Fibroblast of skin of back (primary cell): ENCODE results near the gene MAP1LC3B.

Experiments used
- DNase-seq: peaks from one replicate; pipeline ENCODE4 v3.0.0-alpha.2; 2013

MAP1LC3B gene

GRCh38 chr16:87410530-87410929 lies 18.4 kb downstream of the MAP1LC3B start:
- DNase-seq, result no peak

- DNase-seq, result no peak
These were observed 18.8 kb downstream of the MAP1LC3B start for GRCh38 chr16:87410968-87411367.

GRCh38 chr16:87411375-87412271 lies 19.5 kb downstream of the MAP1LC3B start:
- DNase-seq, result no peak

- DNase-seq, result no peak
These were observed 20.3 kb downstream of the MAP1LC3B start for GRCh38 chr16:87412371-87412995.

GRCh38 chr16:87412996-87413421 lies 20.9 kb downstream of the MAP1LC3B start:
- no peak for DNase-seq

- no peak for DNase-seq
These were observed 22.1 kb downstream of the MAP1LC3B start for GRCh38 chr16:87414251-87414680.

- no peak for DNase-seq
These were observed 23.3 kb downstream of the MAP1LC3B start for GRCh38 chr16:87415441-87415840.

DNA sequence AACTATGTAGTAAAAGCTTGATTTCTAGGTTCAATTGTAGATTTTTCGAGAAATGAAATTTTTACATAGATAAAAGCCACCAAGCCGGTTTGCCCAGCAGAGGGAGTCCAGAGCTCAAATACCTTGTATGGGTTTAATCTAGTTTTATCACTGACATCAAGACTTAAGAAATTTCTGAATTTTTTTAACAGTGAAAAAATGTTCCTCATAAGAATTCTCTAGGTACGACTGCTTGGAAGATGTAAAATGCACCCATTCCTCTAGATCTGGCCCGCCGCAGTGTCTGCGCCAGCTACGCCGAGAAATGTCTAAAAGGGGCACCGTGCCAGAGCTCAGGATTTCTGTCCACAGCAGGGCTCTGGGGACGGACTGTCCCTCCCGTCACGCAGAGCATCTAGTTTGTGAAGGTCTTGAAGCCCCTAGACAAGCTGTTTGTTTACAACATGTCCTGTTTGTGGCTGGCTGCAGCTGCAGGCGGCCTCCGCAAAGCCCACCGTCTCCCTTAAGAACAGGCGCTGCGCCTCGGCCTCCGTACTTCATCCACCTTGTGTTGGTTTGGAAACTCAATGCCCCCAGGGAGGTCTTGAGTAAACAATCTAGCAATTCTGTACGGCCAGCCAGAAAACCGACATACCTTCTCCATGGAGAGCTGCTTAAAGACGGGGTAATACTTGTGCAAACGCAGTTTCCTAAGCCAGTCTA lies 24.8 kb downstream of the MAP1LC3B start:
- DNase-seq, result peak; percentile 58

GRCh38 chr16:87417528-87417910 lies 25.4 kb downstream of the MAP1LC3B start:
- no peak for DNase-seq

DNA sequence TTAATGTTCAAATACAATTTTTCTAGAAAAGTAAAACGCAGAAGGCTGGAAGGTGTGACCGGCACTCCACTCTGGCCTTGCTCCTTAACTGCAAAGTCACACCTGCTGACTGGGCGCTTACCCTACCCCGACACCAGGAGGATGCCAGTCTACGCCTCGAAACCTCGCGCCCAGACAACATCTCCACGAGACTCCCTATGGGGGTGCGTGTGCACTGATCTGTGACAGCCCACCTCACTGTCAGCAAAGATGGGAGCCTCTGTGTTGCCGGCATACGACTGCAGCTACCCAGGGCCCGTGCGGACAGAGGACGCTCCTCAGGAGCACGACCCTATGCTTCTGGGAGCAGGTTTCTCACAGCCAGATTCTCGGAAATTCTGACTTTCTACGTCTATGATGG lies 26.1 kb downstream of the MAP1LC3B start:
- DNase-seq, result no peak

DNA sequence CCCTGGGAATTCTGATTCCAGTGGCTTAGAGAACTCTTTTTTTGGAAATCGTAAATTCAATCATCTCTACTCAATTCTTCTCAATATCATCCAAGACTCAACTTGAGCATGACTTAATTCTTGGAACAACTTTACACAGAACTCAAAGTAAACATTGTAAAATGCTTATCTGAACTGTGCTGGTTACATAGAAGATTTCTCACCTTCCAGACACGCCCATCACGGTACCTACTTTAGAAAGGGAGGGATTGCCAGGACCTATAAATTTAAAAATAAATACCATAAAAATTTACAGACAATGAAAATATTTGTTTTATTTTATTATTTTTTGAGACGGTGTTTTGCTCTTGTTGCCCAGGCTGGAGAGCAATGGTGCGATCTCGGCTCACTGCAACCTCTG lies 26.5 kb downstream of the MAP1LC3B start:
- DNase-seq, result no peak

DNA sequence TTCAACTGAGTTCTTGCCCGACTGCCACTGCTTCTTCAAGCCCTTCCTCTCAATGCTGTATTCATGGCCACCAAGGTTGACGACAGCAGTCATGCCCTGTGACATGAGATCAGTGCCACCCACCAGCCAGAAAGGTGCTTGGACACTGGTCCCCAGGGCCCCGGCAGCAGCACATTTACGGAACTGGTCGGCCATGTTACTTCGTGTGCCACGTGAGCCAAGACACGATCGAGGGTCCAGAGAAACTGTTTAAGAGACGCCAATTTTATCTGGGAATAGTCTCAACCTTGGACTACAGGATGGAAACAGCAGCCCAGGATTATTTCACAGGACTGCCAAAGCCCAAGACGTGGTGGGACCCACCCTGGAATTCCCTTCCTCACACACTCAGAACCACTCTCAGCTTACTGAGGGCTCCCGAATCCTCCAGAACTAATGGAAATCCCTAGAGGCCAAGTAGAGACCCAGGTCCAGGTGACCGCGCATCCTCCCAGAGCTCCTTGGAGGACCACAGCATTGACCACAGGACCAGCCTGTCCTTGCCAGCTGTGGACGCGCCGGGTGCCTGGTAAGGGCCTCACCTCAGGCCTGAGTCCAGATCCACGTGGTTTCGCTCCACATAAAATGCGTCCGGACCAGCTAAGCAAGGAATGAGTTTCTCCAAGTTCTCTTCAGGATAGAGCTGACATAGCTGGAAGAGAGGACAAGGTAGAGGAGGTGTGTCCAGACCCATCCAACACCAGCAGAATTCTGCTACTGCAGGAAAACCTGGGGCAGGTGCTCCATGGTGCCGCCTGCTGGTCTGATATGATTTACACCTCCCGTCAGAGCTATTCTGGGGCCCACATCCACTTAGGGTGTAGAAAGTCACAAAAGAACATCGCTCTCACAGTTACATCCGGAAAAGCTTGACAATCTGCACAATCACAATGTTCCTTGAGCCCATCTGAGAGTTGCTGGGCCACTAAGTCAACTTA lies 28.2 kb downstream of the MAP1LC3B start:
- no peak for DNase-seq

DNA sequence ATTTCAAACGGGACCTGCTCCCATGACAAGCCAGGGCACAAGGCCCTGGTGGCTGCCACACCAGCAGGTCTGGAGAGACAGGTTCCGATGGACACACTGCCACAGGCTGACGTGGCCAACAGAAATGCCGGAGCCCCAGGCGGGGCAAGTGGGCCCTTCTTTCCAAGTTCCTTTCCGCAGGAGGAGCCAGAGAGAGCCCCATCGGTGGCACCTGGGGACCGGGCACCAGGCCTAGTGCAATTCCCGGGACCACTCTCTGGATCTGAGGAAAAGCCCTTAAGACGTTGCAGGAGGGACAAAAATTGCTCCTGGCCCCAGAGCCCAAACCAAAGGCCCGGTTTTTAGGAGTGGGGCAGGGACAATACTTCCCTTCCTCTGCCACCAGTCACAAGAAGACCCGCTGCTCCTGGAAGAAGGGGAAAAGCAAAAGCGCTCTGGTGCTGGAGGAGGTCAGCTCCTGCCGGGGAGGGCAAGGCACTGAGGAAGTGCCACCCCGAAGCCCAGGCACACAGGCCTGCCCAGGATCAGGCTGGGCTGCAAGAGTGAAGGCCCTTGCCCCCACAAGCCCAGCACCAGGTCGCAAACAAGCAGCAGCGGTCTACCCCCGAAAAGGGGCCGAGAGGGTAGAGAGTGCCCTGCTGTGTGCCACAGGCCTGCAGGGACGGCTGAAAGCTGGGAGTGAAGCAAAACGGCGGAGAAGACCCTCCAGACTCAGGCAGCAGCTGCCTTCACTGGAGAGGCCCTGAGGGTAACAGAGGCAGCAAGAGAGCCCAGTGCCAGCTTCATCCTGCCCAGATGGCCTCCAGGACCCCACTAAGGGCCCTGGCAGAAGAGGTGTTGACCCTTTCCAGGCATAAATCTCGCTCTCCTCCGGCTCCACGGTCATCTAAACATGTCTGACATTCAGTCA lies 29.1 kb downstream of the MAP1LC3B start:
- DNase-seq, result no peak

- DNase-seq, result no peak
These were observed 30.0 kb downstream of the MAP1LC3B start for GRCh38 chr16:87422106-87422505.

- DNase-seq, result no peak
These were observed 31.3 kb downstream of the MAP1LC3B start for GRCh38 chr16:87423429-87423828.

DNA sequence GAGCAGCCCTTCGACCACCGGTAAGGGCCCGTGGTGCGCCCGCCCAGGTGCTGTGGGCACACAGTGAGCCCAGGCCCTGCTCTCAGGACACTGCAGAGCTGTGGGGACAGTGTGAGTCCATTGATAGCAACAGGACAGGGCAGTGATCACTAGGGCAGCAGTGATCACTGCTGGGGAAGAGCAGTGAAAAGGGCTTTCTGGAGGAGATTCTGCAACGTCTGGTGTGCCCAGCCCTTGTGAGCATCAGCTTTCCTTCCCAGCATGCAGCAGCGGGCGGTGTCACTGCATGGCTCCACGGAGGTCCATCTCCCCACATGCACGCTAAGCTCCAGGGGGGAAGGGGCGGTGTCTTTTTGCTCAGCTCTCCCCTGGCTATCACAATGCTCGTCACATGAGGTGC lies 32.1 kb downstream of the MAP1LC3B start:
- DNase-seq, result peak; percentile 13

DNA sequence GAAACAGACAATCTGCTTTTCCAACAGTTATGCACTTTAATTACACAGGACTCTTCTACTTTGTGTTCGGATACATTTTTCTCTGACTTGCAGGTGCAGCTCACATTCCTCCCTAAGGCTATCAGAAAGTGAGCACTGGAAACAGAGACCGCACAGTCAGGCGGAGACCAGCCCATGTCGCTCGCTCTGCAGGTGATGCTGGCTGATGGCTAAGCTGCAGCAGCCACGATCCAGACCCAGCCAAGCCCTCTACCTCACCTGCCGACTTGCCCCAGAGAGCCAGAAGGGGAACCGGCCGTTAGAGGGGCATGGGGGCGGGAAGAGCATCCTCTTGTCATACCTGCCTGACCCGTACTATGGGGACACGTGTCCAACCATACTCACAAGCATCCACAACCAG lies 33.8 kb downstream of the MAP1LC3B start:
- no peak for DNase-seq

GRCh38 chr16:87426423-87427215 lies 34.5 kb downstream of the MAP1LC3B start:
- DNase-seq, result no peak

- DNase-seq, result peak; percentile 83
These were observed 39.8 kb downstream of the MAP1LC3B start for GRCh38 chr16:87431926-87432325.

DNA sequence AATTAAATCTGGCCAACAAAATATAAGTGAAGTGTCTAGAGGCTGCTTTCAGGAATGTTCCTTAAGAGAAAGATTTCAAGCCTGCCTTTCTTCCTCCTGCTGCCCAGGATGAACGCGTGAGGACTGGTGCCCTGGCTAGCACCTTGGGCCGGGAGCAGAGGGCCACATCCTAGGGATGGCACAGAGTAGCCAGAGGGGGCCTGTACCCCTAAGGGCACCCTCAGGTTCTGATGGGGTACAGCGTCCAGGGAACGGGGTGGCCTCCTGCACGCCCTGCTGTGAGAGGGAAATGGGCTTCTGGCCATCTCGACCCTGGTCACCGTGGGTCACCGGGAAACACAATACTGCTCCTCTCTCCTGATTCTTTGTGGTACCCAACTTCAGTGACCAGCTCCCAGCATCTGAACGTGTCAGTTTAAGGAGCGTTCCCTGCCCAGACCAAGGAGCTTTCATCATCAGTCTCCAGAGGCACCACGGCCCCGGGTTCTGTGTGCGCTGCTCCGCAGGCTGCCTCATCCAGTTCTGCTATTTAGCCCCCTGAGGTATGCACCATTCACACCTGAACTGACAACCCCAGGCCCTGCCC lies 40.3 kb downstream of the MAP1LC3B start:
- DNase-seq, result no peak
